Panc1 (cell line): ENCODE data around the gene MSLN. TPM values are rescaled to one million over a fixed set of nuclear protein-coding genes. Genes with fewer than 3 reads are reported as not detected.

Experiments
- ATAC-seq: fragments of 200-7000 bp; cut with Tn5 transposase; 2 replicates; pipeline ENCODE4 v1.9.1; 2020; ENCODE audit warnings: mild to moderate bottlenecking, moderate library complexity
- BruUV-seq: library from RNA; stranded (reverse); fragments of 400-500 nt; replicated peaks from 2 replicates; lab custom pipeline; 2021; lab: Mats Ljungman, UMichigan
- CTCF ChIA-PET: fragments of 300-600 bp; sonication (Branson Sonifier 250); formaldehyde crosslinking; loops from one replicate; lab custom pipeline; 2022; ENCODE audit warnings: antibody characterized with exemption; lab: Charles Lee
- POLR2A ChIA-PET: fragments of 300-600 bp; sonication (Branson Sonifier 250); formaldehyde crosslinking; loops from one replicate; lab custom pipeline; 2022; ENCODE audit warnings: antibody characterized with exemption; lab: Charles Lee
- DNase-seq: peaks from one replicate; pipeline ENCODE4 v3.0.0-alpha.2; 2010; ENCODE audit warnings: low read depth, low spot score
- H3K27ac ChIP-seq: 2 replicates; pipeline ENCODE4 v1.5.1; 2011; ENCODE audit warnings: mild to moderate bottlenecking, low read length, inconsistent platforms
- H3K27me3 ChIP-seq: fragments of 200-500 bp; sonication (Bioruptor generic); 2 replicates; pipeline ENCODE4 v1.6.0; 2014; ENCODE audit warnings: low read length, inconsistent platforms; ENCODE audit not compliant: control insufficient read depth, insufficient read depth
- H3K36me3 ChIP-seq: fragments of 200-500 bp; sonication (Bioruptor generic); 2 replicates; pipeline ENCODE4 v1.5.1; 2014; ENCODE audit warnings: inconsistent platforms, mild to moderate bottlenecking, low read length, moderate library complexity; ENCODE audit not compliant: control insufficient read depth, insufficient read depth
- H3K4me1 ChIP-seq: 2 replicates; pipeline ENCODE4 v1.5.1; 2011; ENCODE audit warnings: inconsistent platforms, mild to moderate bottlenecking, low read length, moderate library complexity; ENCODE audit not compliant: control insufficient read depth, insufficient read depth
- H3K4me3 ChIP-seq, 2 experiments: 2 replicates each; pipeline ENCODE4 v1.5.1; 2011 to 2012; ENCODE audit warnings: low read depth in 2 of 2, low read length in 2 of 2, mild to moderate bottlenecking in 2 of 2, inconsistent platforms in 1 of 2, moderate library complexity in 1 of 2
- H3K9me3 ChIP-seq: fragments of 200-500 bp; sonication (Bioruptor generic); 2 replicates; pipeline ENCODE4 v1.5.1; 2014; ENCODE audit warnings: low read depth, mild to moderate bottlenecking, inconsistent platforms, low read length, moderate library complexity; ENCODE audit not compliant: control insufficient read depth, insufficient read depth
- POLR2AphosphoS5 ChIP-seq: IDR thresholded peaks from 2 replicates; pipeline ENCODE4 v1.6.1; 2012; ENCODE audit warnings: mild to moderate bottlenecking, low read depth, low read length, moderate library complexity
- SIN3A ChIP-seq: IDR thresholded peaks from 2 replicates; pipeline ENCODE4 v1.6.1; 2012; ENCODE audit warnings: low read depth, mild to moderate bottlenecking, low read length, moderate library complexity, borderline replicate concordance; ENCODE audit not compliant: insufficient read depth
- TCF7L2 ChIP-seq: IDR thresholded peaks from 2 replicates; pipeline ENCODE4 v1.6.1; 2011; ENCODE audit warnings: mild to moderate bottlenecking, low read depth, low read length, inconsistent platforms
- in situ Hi-C: cut with HindIII; loops from 2 replicates; pipeline ENCODE4 v1.10.0; 2016; ENCODE audit warnings: low sequenced_read_pairs, low pct_unique_long_range_greater_than_20kb
- intact Hi-C: fragments of 100-400 bp; cut with micrococcal nuclease; formaldehyde crosslinking; loops from one replicate; pipeline ENCODE4 v1.10.0; 2022; ENCODE audit not compliant: unreplicated experiment
- total RNA-seq: library from RNA; stranded (reverse); gene quantifications from one replicate; pipeline ENCODE4 v1.2.1, GENCODE V29; 2021; ENCODE audit not compliant: unreplicated experiment
- TF ChIP-seq, protein P1 (sequence below): fragments of 450-650 bp; IDR thresholded peaks from 2 replicates; pipeline ENCODE4 v1.5.1; 2017; ENCODE audit warnings: mild to moderate bottlenecking
- TF ChIP-seq, protein P2 (sequence below), 2 experiments: IDR thresholded peaks; 2 replicates each; pipeline ENCODE4 v1.6.1; 2011 to 2012; ENCODE audit warnings: low read depth in 2 of 2, control low read depth in 1 of 2, low read length in 1 of 2, mild to moderate bottlenecking in 1 of 2, moderate library complexity in 1 of 2; ENCODE audit not compliant: insufficient read depth in 1 of 2

MSLN gene
- total RNA-seq, 1 experiment from 2014 or later = 1.1 TPM

DNA sequence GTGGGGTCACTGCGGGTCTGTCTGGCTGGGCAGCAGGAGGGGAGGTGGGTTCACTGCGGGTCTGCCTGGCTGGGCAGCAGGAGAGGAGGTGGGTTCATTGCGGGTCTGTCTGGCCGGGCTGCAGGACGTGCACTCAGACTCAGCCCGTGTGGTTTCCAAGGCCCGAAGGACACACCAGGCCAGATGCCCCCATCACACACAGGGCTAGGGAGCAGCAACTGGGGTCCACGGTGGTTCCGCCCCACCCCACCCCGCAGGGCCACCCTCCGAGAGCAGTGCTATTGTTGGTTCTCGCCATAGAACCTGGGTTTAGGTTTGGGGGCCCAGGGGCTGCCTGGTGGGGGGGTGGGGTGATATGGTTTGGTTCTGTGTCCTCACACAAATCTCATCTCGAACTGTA lies 13.9 kb upstream of the MSLN start:
- no peak for ATAC-seq
- TF ChIP-seq, protein P1, sequence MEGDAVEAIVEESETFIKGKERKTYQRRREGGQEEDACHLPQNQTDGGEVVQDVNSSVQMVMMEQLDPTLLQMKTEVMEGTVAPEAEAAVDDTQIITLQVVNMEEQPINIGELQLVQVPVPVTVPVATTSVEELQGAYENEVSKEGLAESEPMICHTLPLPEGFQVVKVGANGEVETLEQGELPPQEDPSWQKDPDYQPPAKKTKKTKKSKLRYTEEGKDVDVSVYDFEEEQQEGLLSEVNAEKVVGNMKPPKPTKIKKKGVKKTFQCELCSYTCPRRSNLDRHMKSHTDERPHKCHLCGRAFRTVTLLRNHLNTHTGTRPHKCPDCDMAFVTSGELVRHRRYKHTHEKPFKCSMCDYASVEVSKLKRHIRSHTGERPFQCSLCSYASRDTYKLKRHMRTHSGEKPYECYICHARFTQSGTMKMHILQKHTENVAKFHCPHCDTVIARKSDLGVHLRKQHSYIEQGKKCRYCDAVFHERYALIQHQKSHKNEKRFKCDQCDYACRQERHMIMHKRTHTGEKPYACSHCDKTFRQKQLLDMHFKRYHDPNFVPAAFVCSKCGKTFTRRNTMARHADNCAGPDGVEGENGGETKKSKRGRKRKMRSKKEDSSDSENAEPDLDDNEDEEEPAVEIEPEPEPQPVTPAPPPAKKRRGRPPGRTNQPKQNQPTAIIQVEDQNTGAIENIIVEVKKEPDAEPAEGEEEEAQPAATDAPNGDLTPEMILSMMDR = no peak
- TF ChIP-seq, protein P2, sequence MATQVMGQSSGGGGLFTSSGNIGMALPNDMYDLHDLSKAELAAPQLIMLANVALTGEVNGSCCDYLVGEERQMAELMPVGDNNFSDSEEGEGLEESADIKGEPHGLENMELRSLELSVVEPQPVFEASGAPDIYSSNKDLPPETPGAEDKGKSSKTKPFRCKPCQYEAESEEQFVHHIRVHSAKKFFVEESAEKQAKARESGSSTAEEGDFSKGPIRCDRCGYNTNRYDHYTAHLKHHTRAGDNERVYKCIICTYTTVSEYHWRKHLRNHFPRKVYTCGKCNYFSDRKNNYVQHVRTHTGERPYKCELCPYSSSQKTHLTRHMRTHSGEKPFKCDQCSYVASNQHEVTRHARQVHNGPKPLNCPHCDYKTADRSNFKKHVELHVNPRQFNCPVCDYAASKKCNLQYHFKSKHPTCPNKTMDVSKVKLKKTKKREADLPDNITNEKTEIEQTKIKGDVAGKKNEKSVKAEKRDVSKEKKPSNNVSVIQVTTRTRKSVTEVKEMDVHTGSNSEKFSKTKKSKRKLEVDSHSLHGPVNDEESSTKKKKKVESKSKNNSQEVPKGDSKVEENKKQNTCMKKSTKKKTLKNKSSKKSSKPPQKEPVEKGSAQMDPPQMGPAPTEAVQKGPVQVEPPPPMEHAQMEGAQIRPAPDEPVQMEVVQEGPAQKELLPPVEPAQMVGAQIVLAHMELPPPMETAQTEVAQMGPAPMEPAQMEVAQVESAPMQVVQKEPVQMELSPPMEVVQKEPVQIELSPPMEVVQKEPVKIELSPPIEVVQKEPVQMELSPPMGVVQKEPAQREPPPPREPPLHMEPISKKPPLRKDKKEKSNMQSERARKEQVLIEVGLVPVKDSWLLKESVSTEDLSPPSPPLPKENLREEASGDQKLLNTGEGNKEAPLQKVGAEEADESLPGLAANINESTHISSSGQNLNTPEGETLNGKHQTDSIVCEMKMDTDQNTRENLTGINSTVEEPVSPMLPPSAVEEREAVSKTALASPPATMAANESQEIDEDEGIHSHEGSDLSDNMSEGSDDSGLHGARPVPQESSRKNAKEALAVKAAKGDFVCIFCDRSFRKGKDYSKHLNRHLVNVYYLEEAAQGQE (IDR thresholded peaks at IDR 0.05; ENCODE audit: insufficient read depth in 1 of 2, low read depth in 2 of 2, low read length in 1 of 2) = no peak
- TF ChIP-seq POLR2AphosphoS5 (no peak), TCF7L2 (no peak)
- Histone ChIP-seq H3K27ac (no peak overlapping the region), H3K27me3 (no peaks in the 10 kb centered on the region), H3K36me3 (no peaks in the 10 kb centered on the region), H3K9me3 (no peaks in the 10 kb centered on the region), H3K4me3 (no peak overlapping the region), H3K4me1 (no peaks in the 10 kb centered on the region)
- in situ Hi-C loops = no loop called here
- CTCF ChIA-PET = no interaction called here
- POLR2A ChIA-PET = no interaction called here
- intact Hi-C loops = no loop called here
- DNase-seq = no peak
- BruUV-seq = no TSS peak

DNA sequence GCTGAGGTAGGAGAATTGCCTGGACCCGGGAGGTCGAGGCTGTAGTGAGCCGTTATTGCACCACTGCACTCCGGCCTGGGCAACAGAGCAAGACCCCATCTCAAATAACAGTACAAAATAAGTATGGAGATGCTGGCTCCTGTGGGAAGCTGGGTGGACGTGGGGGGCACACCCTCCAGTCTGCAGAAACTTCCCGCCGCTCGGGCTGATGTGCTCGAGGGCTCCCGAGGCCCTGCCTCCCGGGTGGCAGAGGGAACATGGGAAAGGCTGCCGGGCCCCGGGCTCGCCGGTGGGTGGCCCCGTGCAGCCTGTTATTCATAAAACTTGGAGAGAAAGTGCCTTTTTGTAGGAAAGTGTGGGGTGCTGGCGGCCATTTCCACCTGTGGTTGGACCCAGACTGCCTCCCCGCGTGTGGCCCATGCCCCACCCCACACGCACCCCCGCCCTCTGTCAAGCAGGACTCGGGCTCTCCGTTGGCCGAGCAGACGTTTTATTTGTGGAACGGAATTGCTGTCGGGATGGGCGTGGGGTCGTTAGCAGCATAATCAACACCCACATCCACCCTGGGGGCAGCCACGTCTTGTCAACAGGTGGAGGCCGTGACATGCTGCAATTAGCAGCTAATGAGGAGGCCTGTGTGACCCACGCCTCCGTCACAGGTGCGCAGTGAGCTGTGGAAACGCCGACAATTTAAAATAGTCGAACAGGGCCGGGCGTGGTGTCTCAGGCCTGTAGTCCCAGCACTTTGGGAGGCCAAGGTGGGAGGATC lies 12.4 kb upstream of the MSLN start:
- Histone ChIP-seq H3K9me3 (no peaks in the 10 kb centered on the region), H3K27me3 (no peaks in the 10 kb centered on the region), H3K27ac (no peak overlapping the region), H3K36me3 (no peaks in the 10 kb centered on the region), H3K4me1 (no peaks in the 10 kb centered on the region), H3K4me3 (no peak overlapping the region)
- ATAC-seq (no peak), DNase-seq (no peak)
- POLR2A ChIA-PET = no interaction called here
- TF ChIP-seq SIN3A (no peak), TCF7L2 (no peak), POLR2AphosphoS5 (no peak)
- TF ChIP-seq, protein P1 = no peak
- TF ChIP-seq, protein P2 (IDR thresholded peaks at IDR 0.05; ENCODE audit: insufficient read depth in 1 of 2, low read depth in 2 of 2, low read length in 1 of 2) = no peak
- in situ Hi-C loops = no loop called here
- BruUV-seq = no TSS peak
- CTCF ChIA-PET = no interaction called here
- intact Hi-C loops = no loop called here
